Transverse colon (tissue), 4 donors: ENCODE results near the gene DYNC1LI1. TPM values are rescaled to one million over a fixed set of nuclear protein-coding genes. Genes with fewer than 3 reads are reported as not detected.

Source experiments
- DNase-seq: peaks from one replicate; pipeline ENCODE4 v3.0.0-alpha.2; 2019
- H3K27ac ChIP-seq, 4 donors: fragments of 200-600 bp; sonication (generic); 2 replicates each; pipeline ENCODE4 v1.5.1; 2016 to 2018; ENCODE audit warnings: inconsistent platforms in 4 of 4
- H3K27me3 ChIP-seq: fragments of 200-600 bp; sonication (generic); 2 replicates; pipeline ENCODE4 v1.5.1; 2017; ENCODE audit warnings: inconsistent platforms
- H3K36me3 ChIP-seq, 4 donors: fragments of 200-600 bp; sonication (generic); 2 replicates each; pipeline ENCODE4 v1.5.1; 2017 to 2019; ENCODE audit warnings: inconsistent platforms in 4 of 4
- H3K4me1 ChIP-seq, 4 donors: fragments of 200-600 bp; sonication (generic); 2 replicates each; pipeline ENCODE4 v1.5.1; 2017 to 2020; ENCODE audit warnings: inconsistent platforms in 4 of 4
- H3K4me3 ChIP-seq, 4 donors: fragments of 200-600 bp; sonication (generic); 1 replicate in 1 of 4; 2 replicates in 3 of 4; pipeline versions ENCODE4 v1.5.1 to v1.6.1; 2017 to 2019; ENCODE audit warnings: inconsistent platforms in 4 of 4
- H3K9me3 ChIP-seq, 2 donors: fragments of 200-600 bp; sonication (generic); 2 replicates each; pipeline ENCODE4 v1.5.1; 2017 to 2019; ENCODE audit warnings: inconsistent platforms in 2 of 2
- CTCF ChIP-seq, 5 experiments: fragments of 200-600 bp in 3 of 5; fragments of 450-650 bp in 2 of 5; sonication (generic) in 3 of 5; IDR thresholded peaks; 1 replicate in 2 of 5; 2 replicates in 3 of 5; pipeline ENCODE4 v1.5.1; 2016 to 2017; ENCODE audit warnings: antibody characterized with exemption in 5 of 5, inconsistent platforms in 3 of 5, mild to moderate bottlenecking in 2 of 5, moderate library complexity in 1 of 5
- EP300 ChIP-seq: sonication (generic); formaldehyde crosslinking; IDR thresholded peaks from one replicate; pipeline ENCODE4 v1.6.1; 2017; ENCODE audit warnings: antibody characterized with exemption, low read depth
- POLR2A ChIP-seq: fragments of 450-650 bp; IDR thresholded peaks from one replicate; pipeline ENCODE4 v1.6.1; 2016; ENCODE audit warnings: antibody characterized with exemption, mild to moderate bottlenecking, moderate library complexity
- POLR2AphosphoS5 ChIP-seq, 3 donors: sonication (generic); formaldehyde crosslinking; IDR thresholded peaks; one replicate each; pipeline ENCODE4 v1.6.1; 2016; ENCODE audit warnings: antibody characterized with exemption in 3 of 3
- WGBS, 2 donors: methylation state at CpG; one replicate each; pipeline ENCODE4 v1.1.5; 2018; ENCODE audit warnings: low coverage in 1 of 2; 5-methylcytosine and 5-hydroxymethylcytosine counted together
- in situ Hi-C, 4 donors: fragments of 200-750 bp; cut with MboI; loops; one replicate each; pipeline versions ENCODE4 v1.15.0 to v1.15.1; 2017; ENCODE audit warnings: low sequenced_read_pairs in 3 of 4, low pct_ligation_motif_present in 1 of 4, low pct_unique_long_range_greater_than_20kb in 1 of 4
- intact Hi-C: fragments of 100-400 bp; cut with DNase I; formaldehyde crosslinking; loops from one replicate; pipeline ENCODE4 v1.15.1; 2023; ENCODE audit warnings: low total_unique reads
- total RNA-seq, 4 donors: library from RNA; depleted of rRNA; stranded (reverse); fragments of >200 nt; gene quantifications; one replicate each; pipeline ENCODE4 v1.1.0, GENCODE V29; 2016

Gene DYNC1LI1
- total RNA-seq, 4 donors from 2014 or later, result 2.4 to 25.9 (median 12.1) TPM

DNA sequence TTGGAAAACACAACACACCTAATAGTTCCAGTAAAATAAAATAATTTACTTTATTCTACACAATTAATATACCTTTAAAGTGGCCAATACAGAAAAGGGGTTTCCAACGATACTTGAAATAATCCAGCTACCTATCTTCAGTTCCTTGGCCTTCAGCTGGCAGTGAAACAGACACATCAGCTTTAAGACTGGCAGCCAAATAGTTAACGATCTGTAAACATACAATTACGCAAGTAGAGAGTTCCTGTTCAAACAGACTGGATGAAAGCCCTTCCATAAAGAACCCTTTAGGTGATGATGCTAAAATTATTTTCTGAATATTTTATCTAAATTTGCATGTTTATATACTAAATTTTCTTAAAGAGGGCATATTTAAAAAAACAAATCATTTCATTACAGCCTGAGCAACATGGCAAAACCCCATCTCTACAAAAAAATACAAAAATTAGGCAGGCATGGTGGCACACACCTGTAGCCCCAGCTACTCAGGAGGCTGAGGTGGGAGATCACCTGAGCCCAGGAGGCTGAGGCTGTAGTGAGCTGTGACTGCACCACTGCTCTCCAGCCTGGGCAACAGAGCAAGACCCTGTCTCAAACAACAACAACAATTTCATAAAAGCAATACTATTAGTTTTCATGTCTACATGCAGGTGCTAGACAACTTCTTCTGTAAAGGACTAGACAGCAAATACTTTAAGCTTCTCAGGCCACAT is 12.9 kb downstream of the DYNC1LI1 start:
- Histone ChIP-seq H3K27me3 (no peaks in the 10 kb centered on the region), H3K4me1 (peaks cover 0 to 8% (median 0%) of the 10 kb centered on the region in 4 donors), H3K4me3 (no peak overlapping the region), H3K36me3 (no peaks in the 10 kb centered on the region), H3K9me3 (no peaks in the 10 kb centered on the region), H3K27ac (no peak overlapping the region)
- no peak for DNase-seq
- TF ChIP-seq CTCF (IDR thresholded peaks at IDR 0.05) (no peak), POLR2A (no peak), EP300 (no peak), POLR2AphosphoS5 (IDR thresholded peaks at IDR 0.05) (no peak)
- in situ Hi-C loops (no loop called here), intact Hi-C loops (no loop called here)
- WGBS, 2 donors, result 36 to 43% methylated on average over 3 of the region's 3 CpGs

GRCh38 chr3:32556332-32556731 is 14.3 kb downstream of the DYNC1LI1 start:
- DNase-seq, result no peak
- Histone ChIP-seq H3K27me3 (no peaks in the 10 kb centered on the region), H3K27ac (no peak overlapping the region), H3K4me1 (peaks cover 0 to 8% (median 0%) of the 10 kb centered on the region in 4 donors), H3K4me3 (no peak overlapping the region), H3K36me3 (no peaks in the 10 kb centered on the region), H3K9me3 (no peaks in the 10 kb centered on the region)
- in situ Hi-C loops, result no loop called here
- TF ChIP-seq EP300, result no peak
- TF ChIP-seq POLR2A, result no peak
- no peak for TF ChIP-seq POLR2AphosphoS5 (IDR thresholded peaks at IDR 0.05)
- no peak for TF ChIP-seq CTCF (IDR thresholded peaks at IDR 0.05)
- intact Hi-C loops, result no loop called here
- WGBS, 2 donors, result 59 to 83% methylated on average over 2 to 3 of the region's 3 CpGs

DNA sequence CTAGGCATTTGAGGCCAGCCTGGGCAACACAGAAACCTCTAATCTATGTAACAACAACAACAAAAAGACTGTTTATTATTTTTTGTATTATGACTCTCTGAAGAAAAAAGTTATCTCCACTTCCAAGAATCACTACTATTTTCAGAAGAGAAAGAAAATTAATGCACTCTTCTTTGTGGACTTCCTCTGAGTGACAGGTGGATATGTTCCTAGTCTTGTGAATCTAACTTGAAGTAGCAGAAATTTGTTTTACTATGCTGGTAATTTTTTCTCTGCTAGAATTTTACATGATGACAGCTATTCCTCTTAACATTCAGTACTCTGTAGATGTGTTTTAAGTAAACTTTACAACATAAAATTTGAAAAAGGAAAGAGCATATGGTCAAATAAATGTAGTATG is 16.7 kb downstream of the DYNC1LI1 start:
- in situ Hi-C loops, result no loop called here
- TF ChIP-seq POLR2A (no peak), CTCF (IDR thresholded peaks at IDR 0.05) (no peak), POLR2AphosphoS5 (IDR thresholded peaks at IDR 0.05) (no peak), EP300 (no peak)
- no peaks in the 10 kb centered on the region for H3K9me3 ChIP-seq

DNA sequence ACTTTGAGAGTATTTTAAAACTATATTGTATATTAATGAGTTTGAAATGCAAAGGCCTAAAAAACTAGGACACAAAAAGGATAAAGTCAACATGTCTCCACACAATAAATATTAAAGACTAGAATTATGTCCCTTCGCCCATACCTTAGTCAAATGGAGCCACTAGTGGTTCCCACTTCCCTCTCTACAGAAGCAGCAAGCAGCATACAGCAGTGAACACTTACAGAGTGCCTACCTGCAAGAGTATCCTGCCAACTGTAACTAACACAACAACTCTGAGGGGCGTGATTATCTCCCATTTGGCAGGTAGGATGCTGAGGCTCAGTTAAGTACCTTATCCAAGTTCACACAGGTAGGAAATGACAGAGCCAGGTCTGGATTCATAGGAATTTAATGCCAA is 17.2 kb downstream of the DYNC1LI1 start:
- TF ChIP-seq POLR2AphosphoS5 (IDR thresholded peaks at IDR 0.05) (no peak), CTCF (IDR thresholded peaks at IDR 0.05) (no peak), EP300 (no peak), POLR2A (no peak)
- in situ Hi-C loops, result no loop called here
- intact Hi-C loops, result no loop called here

More for the DNA sequence above, 16.7 kb downstream of the DYNC1LI1 start:
- no peak overlapping the region for H3K27ac ChIP-seq
- intact Hi-C loops, result no loop called here
- no peaks in the 10 kb centered on the region for H3K36me3 ChIP-seq
- H3K4me1 ChIP-seq, result peaks cover 0 to 8% (median 0%) of the 10 kb centered on the region in 4 donors
- no peaks in the 10 kb centered on the region for H3K27me3 ChIP-seq
- DNase-seq, result no peak
- H3K4me3 ChIP-seq, result no peak overlapping the region

More for the DNA sequence above, 17.2 kb downstream of the DYNC1LI1 start:
- Histone ChIP-seq H3K9me3 (no peaks in the 10 kb centered on the region), H3K27ac (no peak overlapping the region), H3K4me3 (no peak overlapping the region), H3K4me1 (peaks cover 0 to 8% (median 0%) of the 10 kb centered on the region in 4 donors), H3K27me3 (no peaks in the 10 kb centered on the region), H3K36me3 (no peaks in the 10 kb centered on the region)
- 93 to 94% methylated on average over 2 of the region's 2 CpGs for WGBS, 2 donors
- no peak for DNase-seq
